ENCODE results near the gene RMDN3. TPM values are rescaled to one million over a fixed set of nuclear protein-coding genes. Genes with fewer than 3 reads are reported as not detected.

The RMDN3 gene
- total and polyA plus RNA-seq, 9 of the 15 experiments (the other 6 are each of a cell fraction or from before 2014, with no cell fraction given): 8.1 to 38.2 (median 25.9) TPM

DNA sequence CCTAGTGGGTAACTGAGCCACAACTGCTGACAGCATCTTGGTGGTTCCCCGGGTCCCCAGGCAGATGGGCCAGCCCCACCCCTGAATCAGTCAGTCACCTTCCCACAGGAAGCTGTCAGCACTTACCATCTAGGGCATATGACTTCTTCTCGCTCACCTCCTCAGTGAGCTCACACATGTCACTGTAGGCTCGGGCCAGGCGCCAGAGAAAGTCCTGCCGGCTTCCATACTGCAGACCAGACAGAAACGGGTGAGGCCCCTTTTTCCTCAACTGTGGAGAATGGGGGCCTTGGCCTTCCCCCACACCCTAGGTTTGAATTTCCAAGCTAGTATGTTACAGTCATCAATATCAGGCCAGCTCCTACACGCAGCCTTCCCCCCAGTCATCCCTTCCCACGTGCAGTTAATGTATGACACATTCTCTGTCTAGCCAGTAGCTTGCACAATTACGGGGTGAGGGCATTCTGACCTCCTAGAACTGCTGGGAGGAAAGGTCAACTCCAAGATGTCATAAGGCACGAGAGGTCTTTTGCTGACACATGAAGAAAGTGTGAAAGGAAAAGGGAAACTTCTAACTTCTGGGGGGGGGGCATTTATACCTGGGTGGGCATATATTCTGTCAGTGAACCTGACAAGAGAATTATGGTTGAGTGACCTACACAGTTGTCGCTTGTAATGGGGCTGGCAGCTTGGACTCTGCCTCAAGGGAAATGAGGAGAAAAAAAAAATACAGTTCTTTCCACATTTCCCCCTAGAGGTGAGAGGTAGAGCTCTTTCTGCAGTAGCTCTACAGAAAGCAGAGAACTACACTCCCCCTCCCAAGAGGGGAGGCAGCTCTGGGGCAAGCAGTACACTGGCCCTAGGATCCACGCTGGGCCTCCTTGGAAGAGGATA is 10.9 kb downstream of the RMDN3 start (continued):
- TF ChIP-seq, protein P1, sequence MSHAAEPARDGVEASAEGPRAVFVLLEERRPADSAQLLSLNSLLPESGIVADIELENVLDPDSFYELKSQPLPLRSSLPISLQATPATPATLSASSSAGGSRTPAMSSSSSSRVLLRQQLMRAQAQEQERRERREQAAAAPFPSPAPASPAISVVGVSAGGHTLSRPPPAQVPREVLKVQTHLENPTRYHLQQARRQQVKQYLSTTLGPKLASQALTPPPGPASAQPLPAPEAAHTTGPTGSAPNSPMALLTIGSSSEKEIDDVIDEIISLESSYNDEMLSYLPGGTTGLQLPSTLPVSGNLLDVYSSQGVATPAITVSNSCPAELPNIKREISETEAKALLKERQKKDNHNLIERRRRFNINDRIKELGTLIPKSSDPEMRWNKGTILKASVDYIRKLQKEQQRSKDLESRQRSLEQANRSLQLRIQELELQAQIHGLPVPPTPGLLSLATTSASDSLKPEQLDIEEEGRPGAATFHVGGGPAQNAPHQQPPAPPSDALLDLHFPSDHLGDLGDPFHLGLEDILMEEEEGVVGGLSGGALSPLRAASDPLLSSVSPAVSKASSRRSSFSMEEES (CRISPR knock-in tag; IDR thresholded peaks at IDR 0.05): no peak
- TF ChIP-seq STAT5B (CRISPR knock-in tag; IDR thresholded peaks at IDR 0.05) (no peak), FOXJ2 (tag; IDR thresholded peaks at IDR 0.05) (no peak), MAFG (tag; conservative IDR thresholded peaks at IDR 0.05) (peak; percentile 67; the same call in 1 of the 2 replicates), ZNF668 (CRISPR knock-in tag; IDR thresholded peaks at IDR 0.05) (no peak), NR2C2 (CRISPR knock-in tag; IDR thresholded peaks at IDR 0.05) (no peak), NR2C2 (tag; IDR thresholded peaks at IDR 0.05) (peak; percentile 90), PHB2 (IDR thresholded peaks at IDR 0.05; ENCODE audit: low read depth) (no peak), EGR1 (conservative IDR thresholded peaks at IDR 0.05) (peak; percentile 32), ZNF316 (IDR thresholded peaks at IDR 0.05) (peak; percentile 83), DPF2 (IDR thresholded peaks at IDR 0.05) (0 out of 2 replicates have a peak, but pooled peaks have one; percentile 35), FOXM1 (IDR thresholded peaks at IDR 0.05; ENCODE audit: low read depth) (no peak), FOXM1 (CRISPR knock-in tag; IDR thresholded peaks at IDR 0.05; ENCODE audit: low read depth) (no peak), MYC (IDR thresholded peaks at IDR 0.05; ENCODE audit: low read depth, low read length) (no peak; the same call in 1 of the 2 replicates), MYC (CRISPR knock-in tag; IDR thresholded peaks at IDR 0.05; ENCODE audit: borderline replicate concordance, low read depth) (no peak), CBFA2T3 (IDR thresholded peaks at IDR 0.05) (peak; percentile 47; the same call in 1 of the 2 replicates), NCOR1 (IDR thresholded peaks at IDR 0.05) (peak; percentile 77), ZNF766 (CRISPR knock-in tag; conservative IDR thresholded peaks at IDR 0.05) (no peak), C11orf30 (IDR thresholded peaks at IDR 0.05; ENCODE audit: low read depth) (peak; percentile 73), ATF7 (IDR thresholded peaks at IDR 0.05) (0 out of 2 replicates have a peak, but pooled peaks have one; percentile 17)
- TF ChIP-seq, protein P2, sequence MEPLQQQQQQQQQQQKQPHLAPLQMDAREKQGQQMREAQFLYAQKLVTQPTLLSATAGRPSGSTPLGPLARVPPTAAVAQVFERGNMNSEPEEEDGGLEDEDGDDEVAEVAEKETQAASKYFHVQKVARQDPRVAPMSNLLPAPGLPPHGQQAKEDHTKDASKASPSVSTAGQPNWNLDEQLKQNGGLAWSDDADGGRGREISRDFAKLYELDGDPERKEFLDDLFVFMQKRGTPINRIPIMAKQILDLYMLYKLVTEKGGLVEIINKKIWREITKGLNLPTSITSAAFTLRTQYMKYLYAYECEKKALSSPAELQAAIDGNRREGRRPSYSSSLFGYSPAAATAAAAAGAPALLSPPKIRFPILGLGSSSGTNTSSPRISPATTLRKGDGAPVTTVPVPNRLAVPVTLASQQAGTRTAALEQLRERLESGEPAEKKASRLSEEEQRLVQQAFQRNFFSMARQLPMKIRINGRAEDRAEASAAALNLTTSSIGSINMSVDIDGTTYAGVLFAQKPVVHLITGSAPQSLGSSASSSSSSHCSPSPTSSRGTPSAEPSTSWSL (CRISPR knock-in tag; IDR thresholded peaks at IDR 0.05; ENCODE audit: borderline replicate concordance): no peak
- TF ChIP-seq, protein P3, sequence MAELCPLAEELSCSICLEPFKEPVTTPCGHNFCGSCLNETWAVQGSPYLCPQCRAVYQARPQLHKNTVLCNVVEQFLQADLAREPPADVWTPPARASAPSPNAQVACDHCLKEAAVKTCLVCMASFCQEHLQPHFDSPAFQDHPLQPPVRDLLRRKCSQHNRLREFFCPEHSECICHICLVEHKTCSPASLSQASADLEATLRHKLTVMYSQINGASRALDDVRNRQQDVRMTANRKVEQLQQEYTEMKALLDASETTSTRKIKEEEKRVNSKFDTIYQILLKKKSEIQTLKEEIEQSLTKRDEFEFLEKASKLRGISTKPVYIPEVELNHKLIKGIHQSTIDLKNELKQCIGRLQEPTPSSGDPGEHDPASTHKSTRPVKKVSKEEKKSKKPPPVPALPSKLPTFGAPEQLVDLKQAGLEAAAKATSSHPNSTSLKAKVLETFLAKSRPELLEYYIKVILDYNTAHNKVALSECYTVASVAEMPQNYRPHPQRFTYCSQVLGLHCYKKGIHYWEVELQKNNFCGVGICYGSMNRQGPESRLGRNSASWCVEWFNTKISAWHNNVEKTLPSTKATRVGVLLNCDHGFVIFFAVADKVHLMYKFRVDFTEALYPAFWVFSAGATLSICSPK (IDR thresholded peaks at IDR 0.05; ENCODE audit: borderline replicate concordance): no peak
- TF ChIP-seq, protein P4, sequence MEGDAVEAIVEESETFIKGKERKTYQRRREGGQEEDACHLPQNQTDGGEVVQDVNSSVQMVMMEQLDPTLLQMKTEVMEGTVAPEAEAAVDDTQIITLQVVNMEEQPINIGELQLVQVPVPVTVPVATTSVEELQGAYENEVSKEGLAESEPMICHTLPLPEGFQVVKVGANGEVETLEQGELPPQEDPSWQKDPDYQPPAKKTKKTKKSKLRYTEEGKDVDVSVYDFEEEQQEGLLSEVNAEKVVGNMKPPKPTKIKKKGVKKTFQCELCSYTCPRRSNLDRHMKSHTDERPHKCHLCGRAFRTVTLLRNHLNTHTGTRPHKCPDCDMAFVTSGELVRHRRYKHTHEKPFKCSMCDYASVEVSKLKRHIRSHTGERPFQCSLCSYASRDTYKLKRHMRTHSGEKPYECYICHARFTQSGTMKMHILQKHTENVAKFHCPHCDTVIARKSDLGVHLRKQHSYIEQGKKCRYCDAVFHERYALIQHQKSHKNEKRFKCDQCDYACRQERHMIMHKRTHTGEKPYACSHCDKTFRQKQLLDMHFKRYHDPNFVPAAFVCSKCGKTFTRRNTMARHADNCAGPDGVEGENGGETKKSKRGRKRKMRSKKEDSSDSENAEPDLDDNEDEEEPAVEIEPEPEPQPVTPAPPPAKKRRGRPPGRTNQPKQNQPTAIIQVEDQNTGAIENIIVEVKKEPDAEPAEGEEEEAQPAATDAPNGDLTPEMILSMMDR (IDR thresholded peaks at IDR 0.05 in 2 of 3, conservative IDR thresholded peaks at IDR 0.05 in 1 of 3; ENCODE audit: insufficient read depth in 2 of 3, low read depth in 1 of 3, low read length in 3 of 3): peak; percentile 15 to 22 (median 20); a peak in 2 of 6 replicates

Data from K562 (cell line).